Panc1 (cell line): ENCODE measurements around the gene NR6A1. TPM values are rescaled to one million over a fixed set of nuclear protein-coding genes. Genes with fewer than 3 reads are reported as not detected.

ENCODE experiments used
- ATAC-seq: fragments of 200-7000 bp; cut with Tn5 transposase; 2 replicates; pipeline ENCODE4 v1.9.1; 2020; ENCODE audit warnings: mild to moderate bottlenecking, moderate library complexity
- BruUV-seq: library from RNA; stranded (reverse); fragments of 400-500 nt; replicated peaks from 2 replicates; lab custom pipeline; 2021; lab: Mats Ljungman, UMichigan
- CTCF ChIA-PET: fragments of 300-600 bp; sonication (Branson Sonifier 250); formaldehyde crosslinking; loops from one replicate; lab custom pipeline; 2022; ENCODE audit warnings: antibody characterized with exemption; lab: Charles Lee
- POLR2A ChIA-PET: fragments of 300-600 bp; sonication (Branson Sonifier 250); formaldehyde crosslinking; loops from one replicate; lab custom pipeline; 2022; ENCODE audit warnings: antibody characterized with exemption; lab: Charles Lee
- DNase-seq: peaks from one replicate; pipeline ENCODE4 v3.0.0-alpha.2; 2010; ENCODE audit warnings: low read depth, low spot score
- H3K27ac ChIP-seq: 2 replicates; pipeline ENCODE4 v1.5.1; 2011; ENCODE audit warnings: mild to moderate bottlenecking, low read length, inconsistent platforms
- H3K27me3 ChIP-seq: fragments of 200-500 bp; sonication (Bioruptor generic); 2 replicates; pipeline ENCODE4 v1.6.0; 2014; ENCODE audit warnings: low read length, inconsistent platforms; ENCODE audit not compliant: control insufficient read depth, insufficient read depth
- H3K36me3 ChIP-seq: fragments of 200-500 bp; sonication (Bioruptor generic); 2 replicates; pipeline ENCODE4 v1.5.1; 2014; ENCODE audit warnings: inconsistent platforms, mild to moderate bottlenecking, low read length, moderate library complexity; ENCODE audit not compliant: control insufficient read depth, insufficient read depth
- H3K4me1 ChIP-seq: 2 replicates; pipeline ENCODE4 v1.5.1; 2011; ENCODE audit warnings: inconsistent platforms, mild to moderate bottlenecking, low read length, moderate library complexity; ENCODE audit not compliant: control insufficient read depth, insufficient read depth
- H3K4me3 ChIP-seq, 2 experiments: 2 replicates each; pipeline ENCODE4 v1.5.1; 2011 to 2012; ENCODE audit warnings: low read depth in 2 of 2, low read length in 2 of 2, mild to moderate bottlenecking in 2 of 2, inconsistent platforms in 1 of 2, moderate library complexity in 1 of 2
- H3K9me3 ChIP-seq: fragments of 200-500 bp; sonication (Bioruptor generic); 2 replicates; pipeline ENCODE4 v1.5.1; 2014; ENCODE audit warnings: low read depth, mild to moderate bottlenecking, inconsistent platforms, low read length, moderate library complexity; ENCODE audit not compliant: control insufficient read depth, insufficient read depth
- CTCF ChIP-seq: fragments of 450-650 bp; IDR thresholded peaks from 2 replicates; pipeline ENCODE4 v1.5.1; 2017; ENCODE audit warnings: mild to moderate bottlenecking
- POLR2AphosphoS5 ChIP-seq: IDR thresholded peaks from 2 replicates; pipeline ENCODE4 v1.6.1; 2012; ENCODE audit warnings: mild to moderate bottlenecking, low read depth, low read length, moderate library complexity
- REST ChIP-seq, 2 experiments: IDR thresholded peaks; 2 replicates each; pipeline ENCODE4 v1.6.1; 2011 to 2012; ENCODE audit warnings: low read depth in 2 of 2, control low read depth in 1 of 2, low read length in 1 of 2, mild to moderate bottlenecking in 1 of 2, moderate library complexity in 1 of 2; ENCODE audit not compliant: insufficient read depth in 1 of 2
- SIN3A ChIP-seq: IDR thresholded peaks from 2 replicates; pipeline ENCODE4 v1.6.1; 2012; ENCODE audit warnings: low read depth, mild to moderate bottlenecking, low read length, moderate library complexity, borderline replicate concordance; ENCODE audit not compliant: insufficient read depth
- TCF7L2 ChIP-seq: IDR thresholded peaks from 2 replicates; pipeline ENCODE4 v1.6.1; 2011; ENCODE audit warnings: mild to moderate bottlenecking, low read depth, low read length, inconsistent platforms
- in situ Hi-C: cut with HindIII; loops from 2 replicates; pipeline ENCODE4 v1.10.0; 2016; ENCODE audit warnings: low sequenced_read_pairs, low pct_unique_long_range_greater_than_20kb
- intact Hi-C: fragments of 100-400 bp; cut with micrococcal nuclease; formaldehyde crosslinking; loops from one replicate; pipeline ENCODE4 v1.10.0; 2022; ENCODE audit not compliant: unreplicated experiment
- total RNA-seq: library from RNA; stranded (reverse); gene quantifications from one replicate; pipeline ENCODE4 v1.2.1, GENCODE V29; 2021; ENCODE audit not compliant: unreplicated experiment

NR6A1 gene
- total RNA-seq, 1 experiment from 2014 or later = 7.6 TPM

GRCh38 chr9:124814164-124814535 is 43.0 kb upstream of the NR6A1 start:
- BruUV-seq = no TSS peak
- ChIA-PET POLR2A (no interaction called here), CTCF (no interaction called here)
- Histone ChIP-seq H3K4me3 (no peak overlapping the region), H3K27ac (no peak overlapping the region), H3K27me3 (no peaks in the 10 kb centered on the region), H3K9me3 (no peaks in the 10 kb centered on the region), H3K4me1 (peaks cover 16% of the 10 kb centered on the region), H3K36me3 (no peaks in the 10 kb centered on the region)
- TF ChIP-seq POLR2AphosphoS5 (no peak), TCF7L2 (no peak), CTCF (no peak), REST (IDR thresholded peaks at IDR 0.05; ENCODE audit: insufficient read depth in 1 of 2, low read depth in 2 of 2, low read length in 1 of 2) (no peak), SIN3A (no peak)
- ATAC-seq (no peak), DNase-seq (no peak)
- in situ Hi-C loops = no loop called here
- intact Hi-C loops = no loop called here

GRCh38 chr9:124813501-124814163 is 42.5 kb upstream of the NR6A1 start:
- TF ChIP-seq TCF7L2 (no peak), REST (IDR thresholded peaks at IDR 0.05; ENCODE audit: insufficient read depth in 1 of 2, low read depth in 2 of 2, low read length in 1 of 2) (no peak), CTCF (no peak), POLR2AphosphoS5 (no peak)
- Histone ChIP-seq H3K27ac (no peak overlapping the region), H3K9me3 (no peaks in the 10 kb centered on the region), H3K4me3 (no peak overlapping the region), H3K27me3 (no peaks in the 10 kb centered on the region), H3K4me1 (peaks cover 13% of the 10 kb centered on the region), H3K36me3 (no peaks in the 10 kb centered on the region)
- ATAC-seq = 0 out of 2 replicates have a peak, but pooled peaks have one; percentile 26
- ChIA-PET POLR2A (no interaction called here), CTCF (no interaction called here)
- intact Hi-C loops (no loop called here), in situ Hi-C loops (no loop called here)
- no peak for DNase-seq
- BruUV-seq = no TSS peak
